A549 (cell line): Measurements from ENCODE around the gene CCR9.

ENCODE experiments used
- EP300 ChIP-seq, 2 experiments: fragments of >200 bp; sonication (Bioruptor Twin); formaldehyde crosslinking; IDR thresholded peaks; 2 replicates in 1 of 2; 3 replicates in 1 of 2; pipeline ENCODE4 v1.6.1; 2016 to 2017
- JUN ChIP-seq, 2 experiments: fragments of >200 bp; sonication (Bioruptor Twin); formaldehyde crosslinking; IDR thresholded peaks; 2 replicates in 1 of 2; 3 replicates in 1 of 2; pipeline ENCODE4 v1.6.1; 2016 to 2017
- NR3C1 ChIP-seq: fragments of >200 bp; sonication (Bioruptor Twin); formaldehyde crosslinking; IDR thresholded peaks from 3 replicates; pipeline ENCODE4 v1.6.1; 2017
- POLR2A ChIP-seq: IDR thresholded peaks from 2 replicates; pipeline ENCODE4 v1.6.1; 2012; ENCODE audit warnings: mild to moderate bottlenecking, low read length
- ZSCAN20 ChIP-seq: fragments of 250-450 bp; sonication (Bioruptor Pico); IDR thresholded peaks from 2 replicates; pipeline ENCODE4 v1.8.0; 2022; ENCODE audit warnings: mild to moderate bottlenecking, moderate library complexity
- TF ChIP-seq, protein P1 (sequence below): fragments of >200 bp; sonication (Bioruptor Twin); formaldehyde crosslinking; IDR thresholded peaks from 3 replicates; pipeline ENCODE4 v1.5.1; 2016

DNA sequence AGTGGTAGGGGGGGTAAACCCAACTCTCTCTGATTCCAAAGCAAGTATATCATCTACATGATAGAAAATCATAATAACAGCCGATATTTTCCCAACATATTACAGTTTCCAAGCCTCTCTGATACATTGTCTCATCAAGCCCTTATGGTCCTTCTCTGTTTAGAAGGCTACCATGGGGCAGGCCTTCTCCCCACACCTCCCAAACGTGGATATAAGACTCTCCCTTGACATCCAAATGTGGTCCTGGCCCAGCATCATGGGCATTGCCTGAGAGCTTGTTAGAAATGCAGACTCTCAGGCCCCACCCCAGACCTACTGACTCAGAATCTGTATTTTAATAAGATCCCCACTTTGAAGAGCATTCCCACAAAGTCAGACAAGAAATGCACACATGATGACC is 17.7 kb upstream of the CCR9 start:
- TF ChIP-seq POLR2A (no peak), JUN (IDR thresholded peaks at IDR 0.05) (no peak), ZSCAN20 (CRISPR knock-in tag) (no peak), NR3C1 (no peak), EP300 (IDR thresholded peaks at IDR 0.05) (no peak)
- TF ChIP-seq, protein P1, sequence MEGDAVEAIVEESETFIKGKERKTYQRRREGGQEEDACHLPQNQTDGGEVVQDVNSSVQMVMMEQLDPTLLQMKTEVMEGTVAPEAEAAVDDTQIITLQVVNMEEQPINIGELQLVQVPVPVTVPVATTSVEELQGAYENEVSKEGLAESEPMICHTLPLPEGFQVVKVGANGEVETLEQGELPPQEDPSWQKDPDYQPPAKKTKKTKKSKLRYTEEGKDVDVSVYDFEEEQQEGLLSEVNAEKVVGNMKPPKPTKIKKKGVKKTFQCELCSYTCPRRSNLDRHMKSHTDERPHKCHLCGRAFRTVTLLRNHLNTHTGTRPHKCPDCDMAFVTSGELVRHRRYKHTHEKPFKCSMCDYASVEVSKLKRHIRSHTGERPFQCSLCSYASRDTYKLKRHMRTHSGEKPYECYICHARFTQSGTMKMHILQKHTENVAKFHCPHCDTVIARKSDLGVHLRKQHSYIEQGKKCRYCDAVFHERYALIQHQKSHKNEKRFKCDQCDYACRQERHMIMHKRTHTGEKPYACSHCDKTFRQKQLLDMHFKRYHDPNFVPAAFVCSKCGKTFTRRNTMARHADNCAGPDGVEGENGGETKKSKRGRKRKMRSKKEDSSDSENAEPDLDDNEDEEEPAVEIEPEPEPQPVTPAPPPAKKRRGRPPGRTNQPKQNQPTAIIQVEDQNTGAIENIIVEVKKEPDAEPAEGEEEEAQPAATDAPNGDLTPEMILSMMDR: no peak
